ENCODE results near the gene SLC9A8.

SLC9A8 gene

GRCh38 chr20:49941456-49941855 is 128.8 kb downstream of the SLC9A8 start:
- no peaks in the 10 kb centered on the region for H3K27me3 ChIP-seq (ENCODE audit: low read length)
- H3K4me2 ChIP-seq (ENCODE audit: low read depth, low read length, poor library complexity, severe bottlenecking): no peak overlapping the region
- H4K20me1 ChIP-seq (ENCODE audit: low read depth, low read length): no peaks in the 10 kb centered on the region
- H3K4me3 ChIP-seq (ENCODE audit: insufficient read depth, low read length, poor library complexity, severe bottlenecking): no peak overlapping the region
- H3K79me2 ChIP-seq (ENCODE audit: insufficient read depth, low read length): peaks cover 53% of the 10 kb centered on the region
- no peaks in the 10 kb centered on the region for H3K9me2 ChIP-seq (replicated peaks; ENCODE audit: insufficient read depth, low read length)
- H3K9me3 ChIP-seq (ENCODE audit: insufficient read depth, low read length): no peaks in the 10 kb centered on the region
- no peaks in the 10 kb centered on the region for H3F3A ChIP-seq (ENCODE audit: insufficient read depth)
- no peak for TF ChIP-seq EZH2phosphoT487 (conservative IDR thresholded peaks at IDR 0.05; ENCODE audit: low read length)
- TF ChIP-seq, protein P1, sequence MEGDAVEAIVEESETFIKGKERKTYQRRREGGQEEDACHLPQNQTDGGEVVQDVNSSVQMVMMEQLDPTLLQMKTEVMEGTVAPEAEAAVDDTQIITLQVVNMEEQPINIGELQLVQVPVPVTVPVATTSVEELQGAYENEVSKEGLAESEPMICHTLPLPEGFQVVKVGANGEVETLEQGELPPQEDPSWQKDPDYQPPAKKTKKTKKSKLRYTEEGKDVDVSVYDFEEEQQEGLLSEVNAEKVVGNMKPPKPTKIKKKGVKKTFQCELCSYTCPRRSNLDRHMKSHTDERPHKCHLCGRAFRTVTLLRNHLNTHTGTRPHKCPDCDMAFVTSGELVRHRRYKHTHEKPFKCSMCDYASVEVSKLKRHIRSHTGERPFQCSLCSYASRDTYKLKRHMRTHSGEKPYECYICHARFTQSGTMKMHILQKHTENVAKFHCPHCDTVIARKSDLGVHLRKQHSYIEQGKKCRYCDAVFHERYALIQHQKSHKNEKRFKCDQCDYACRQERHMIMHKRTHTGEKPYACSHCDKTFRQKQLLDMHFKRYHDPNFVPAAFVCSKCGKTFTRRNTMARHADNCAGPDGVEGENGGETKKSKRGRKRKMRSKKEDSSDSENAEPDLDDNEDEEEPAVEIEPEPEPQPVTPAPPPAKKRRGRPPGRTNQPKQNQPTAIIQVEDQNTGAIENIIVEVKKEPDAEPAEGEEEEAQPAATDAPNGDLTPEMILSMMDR (IDR thresholded peaks at IDR 0.05; ENCODE audit: insufficient read depth, low read length, poor library complexity, severe bottlenecking): no peak
- H3K36me3 ChIP-seq (ENCODE audit: low read length): peaks cover 13% of the 10 kb centered on the region
- no peak overlapping the region for H3K9ac ChIP-seq (ENCODE audit: low read length)
- H2AFZ ChIP-seq (ENCODE audit: low read depth, low read length, severe bottlenecking): no peak overlapping the region
- no peak overlapping the region for H3K27ac ChIP-seq (ENCODE audit: low read depth, low read length)
